ENCODE data around the gene FGF14. TPM values are rescaled to one million over a fixed set of nuclear protein-coding genes. Genes with fewer than 3 reads are reported as not detected.

The FGF14 gene
- polyA plus RNA-seq, 1 donor: 0.23 TPM

- no peak for DNase-seq (ENCODE audit: low read depth)
These were observed 151.4 kb downstream of the FGF14 start for GRCh38 chr13:102250448-102250847.

DNA sequence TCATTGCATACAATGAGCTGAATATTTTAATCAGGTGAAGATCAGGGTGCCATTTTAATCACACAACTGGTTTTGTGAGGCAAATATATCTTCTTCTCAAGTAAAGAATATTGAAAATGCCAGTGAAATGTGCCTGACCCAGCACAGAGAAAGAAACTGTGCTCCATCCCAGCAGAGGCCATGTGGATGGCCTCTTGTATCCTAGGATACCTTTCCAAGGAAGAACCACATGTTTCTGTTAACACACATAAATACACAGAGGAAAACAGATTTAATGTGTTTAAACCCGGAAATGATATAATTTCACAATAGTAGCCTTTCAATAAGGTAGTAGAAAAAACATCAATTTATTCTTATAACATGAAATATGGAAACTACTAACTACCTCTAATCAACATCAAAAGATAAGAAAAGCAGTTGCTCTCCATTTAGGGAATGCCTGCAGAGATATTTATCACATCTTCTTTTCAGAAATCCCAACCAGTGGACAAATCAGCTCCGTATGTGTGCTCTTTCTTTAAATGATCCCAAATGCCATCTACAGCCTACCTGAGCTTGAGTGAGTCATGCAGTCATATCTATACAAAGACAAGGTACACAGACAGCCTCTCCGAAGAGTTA, 157.1 kb downstream of the FGF14 start:
- DNase-seq (ENCODE audit: low read depth): no peak

DNA sequence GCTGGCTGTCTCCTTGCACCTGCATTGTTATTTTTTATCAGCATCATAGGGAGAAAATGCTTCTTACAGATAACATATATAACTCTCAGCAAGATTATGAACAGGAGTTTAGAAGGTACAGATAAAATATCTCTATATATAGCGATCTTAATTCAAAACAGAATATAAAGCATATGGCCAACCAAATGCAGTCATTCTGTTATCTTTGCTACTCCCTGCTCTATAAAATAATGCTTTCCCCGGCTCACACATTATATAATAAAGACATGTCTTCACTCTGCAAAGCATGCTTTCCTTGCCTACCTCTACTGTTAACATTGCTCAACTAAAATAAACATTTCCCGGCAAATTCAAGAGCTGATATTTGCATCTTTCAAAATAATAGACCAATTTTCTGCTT, 161.7 kb downstream of the FGF14 start:
- DNase-seq (ENCODE audit: low read depth): no peak

- DNase-seq (ENCODE audit: low read depth): no peak
These were observed 164.6 kb downstream of the FGF14 start for GRCh38 chr13:102237230-102237629.

DNA sequence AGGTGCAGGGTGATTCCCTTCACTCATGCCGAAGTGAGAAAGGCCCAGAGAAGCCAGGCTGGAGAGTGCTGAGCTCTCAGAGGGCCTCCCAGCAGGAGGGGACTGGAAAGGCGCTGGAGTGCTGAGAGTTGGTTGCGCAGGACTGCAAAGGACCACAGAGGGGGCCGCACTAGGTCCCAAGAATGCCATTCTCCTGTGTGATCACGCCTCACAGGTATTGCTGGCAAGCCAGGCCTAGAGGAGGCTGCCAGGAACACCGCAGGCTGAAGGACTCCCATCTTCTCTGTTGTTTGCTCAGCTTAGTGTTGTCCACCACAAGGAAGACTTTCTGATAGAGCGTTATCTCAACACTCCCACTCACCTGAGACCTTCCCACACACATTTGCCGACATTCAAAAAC, 165.0 kb downstream of the FGF14 start:
- DNase-seq (ENCODE audit: low read depth): no peak

DNA sequence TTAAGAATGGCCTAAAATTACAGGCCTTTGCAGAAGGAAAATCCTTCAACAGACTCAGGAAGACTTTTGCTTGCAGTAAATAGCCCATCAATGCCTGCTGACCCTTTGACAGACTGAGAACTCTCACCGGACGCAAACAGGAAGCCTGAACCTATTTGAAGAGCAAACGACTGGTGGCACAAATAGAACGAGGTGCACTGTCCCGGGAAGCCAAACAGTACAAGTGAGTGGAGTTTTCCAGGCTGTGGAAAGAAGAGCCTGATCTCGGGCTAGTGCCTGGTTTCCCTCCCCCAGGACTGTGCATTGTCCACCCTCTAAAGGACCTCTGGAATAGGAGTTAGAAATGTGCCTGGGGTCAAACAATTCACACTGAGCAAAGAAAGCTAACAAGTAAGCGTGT, 165.5 kb downstream of the FGF14 start:
- no peak for DNase-seq (ENCODE audit: low read depth)

GRCh38 chr13:102235689-102236088, 166.2 kb downstream of the FGF14 start:
- no peak for DNase-seq (ENCODE audit: low read depth)

DNA sequence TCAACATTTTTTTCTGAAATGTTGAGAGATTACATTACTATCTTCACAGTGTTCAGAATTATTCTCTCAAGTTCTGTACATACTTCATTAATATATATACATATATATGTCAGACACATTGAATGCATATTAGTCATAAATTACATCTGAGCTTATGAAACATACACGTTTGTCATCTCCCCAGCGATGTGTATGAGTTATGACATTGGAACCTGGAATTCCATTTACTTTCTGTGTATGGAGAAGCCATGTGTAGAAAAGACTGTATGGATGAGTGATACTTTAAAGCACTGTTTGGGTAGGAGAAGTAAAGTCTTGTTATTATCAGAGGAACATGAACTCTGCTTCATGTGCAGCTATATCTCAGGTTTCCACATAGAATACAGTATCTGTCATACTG, 167.2 kb downstream of the FGF14 start:
- no peak for DNase-seq (ENCODE audit: low read depth)

DNA sequence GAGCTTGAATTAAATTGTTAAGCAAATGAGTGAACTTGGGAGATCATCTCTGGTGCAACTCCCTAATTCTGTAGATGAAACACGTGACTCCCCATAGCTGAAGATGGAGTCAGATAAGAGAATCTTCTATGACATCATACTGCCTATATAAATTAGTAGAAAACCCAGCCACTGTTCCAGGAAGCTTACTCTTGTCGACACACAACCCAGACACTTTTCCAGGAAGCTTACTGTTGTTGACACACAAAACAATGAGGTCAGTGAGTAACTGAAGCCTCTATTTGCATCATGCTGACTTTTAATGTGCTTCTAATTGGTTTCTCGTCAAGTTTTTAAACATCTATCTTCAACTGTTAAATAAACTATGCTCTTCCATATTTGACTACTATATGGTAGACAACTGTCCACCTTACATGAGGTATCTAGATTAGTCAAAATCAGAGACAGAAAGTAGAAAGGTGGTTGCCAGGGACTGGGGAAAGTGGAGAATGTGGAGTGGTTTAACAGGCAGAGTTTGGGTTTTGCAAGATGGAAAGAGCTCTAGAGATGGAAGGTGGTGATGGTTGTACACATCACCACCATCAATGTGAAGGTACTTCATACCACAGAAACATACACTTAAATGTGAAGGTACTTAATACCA, 168.2 kb downstream of the FGF14 start:
- DNase-seq (ENCODE audit: low read depth): no peak

- DNase-seq (ENCODE audit: low read depth): no peak
These were observed 170.4 kb downstream of the FGF14 start for GRCh38 chr13:102231479-102231878.

DNA sequence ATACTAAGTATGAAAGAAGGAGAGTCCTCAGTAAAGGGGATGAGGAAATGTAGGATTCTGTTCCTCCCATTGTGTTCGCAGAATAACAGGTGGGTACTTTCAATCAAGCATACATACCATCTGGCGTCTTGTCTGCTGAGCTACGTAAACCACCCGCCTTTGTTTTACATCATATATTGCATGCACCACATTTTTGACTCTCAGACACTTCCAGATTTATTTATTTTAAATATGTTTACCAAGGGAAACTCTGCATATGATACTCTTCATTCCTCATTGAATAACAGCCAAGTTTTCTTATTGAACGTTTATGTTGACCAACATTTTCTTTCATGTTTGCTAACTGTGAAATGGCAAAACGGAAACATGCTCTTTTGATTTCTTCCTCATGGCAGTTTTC, 174.1 kb downstream of the FGF14 start:
- DNase-seq (ENCODE audit: low read depth): no peak

DNA sequence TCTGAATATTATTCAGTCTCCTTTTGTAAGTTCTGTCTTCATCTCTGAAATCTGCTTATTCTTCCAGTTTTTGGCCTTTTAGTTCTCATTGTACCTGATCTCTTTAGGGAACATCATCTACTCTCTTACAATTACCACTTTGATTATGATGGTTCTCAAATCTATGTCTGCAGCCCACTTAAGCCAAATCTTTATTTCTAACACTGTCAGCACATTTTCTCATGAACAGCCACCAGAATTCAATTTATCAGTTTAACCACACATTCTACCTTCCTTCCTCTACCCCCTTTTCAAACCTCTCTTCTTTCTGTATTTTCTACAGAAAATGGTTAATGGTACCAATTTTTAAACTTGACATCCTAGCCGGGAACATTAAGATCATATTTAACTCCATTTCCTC, 175.3 kb downstream of the FGF14 start:
- no peak for DNase-seq (ENCODE audit: low read depth)

DNA sequence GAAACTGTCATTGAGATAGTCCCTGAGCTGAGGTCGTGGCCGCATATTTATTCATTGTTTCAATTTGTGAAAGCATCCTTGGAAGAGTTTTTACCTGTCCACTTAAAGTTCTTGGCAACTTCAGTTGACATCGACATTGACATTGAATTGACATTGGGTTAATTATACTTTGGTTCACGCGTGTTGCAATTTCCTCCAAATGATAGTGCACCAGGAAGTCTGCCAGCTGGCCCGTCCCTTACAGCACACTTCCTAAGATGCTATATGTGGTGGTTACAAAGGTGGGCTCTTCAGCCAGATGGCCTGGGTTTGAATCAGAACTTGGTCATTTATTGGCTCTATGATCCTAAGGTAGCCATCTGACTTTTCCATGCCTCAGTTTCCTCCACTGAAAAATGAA, 176.0 kb downstream of the FGF14 start:
- DNase-seq (ENCODE audit: low read depth): no peak

DNA sequence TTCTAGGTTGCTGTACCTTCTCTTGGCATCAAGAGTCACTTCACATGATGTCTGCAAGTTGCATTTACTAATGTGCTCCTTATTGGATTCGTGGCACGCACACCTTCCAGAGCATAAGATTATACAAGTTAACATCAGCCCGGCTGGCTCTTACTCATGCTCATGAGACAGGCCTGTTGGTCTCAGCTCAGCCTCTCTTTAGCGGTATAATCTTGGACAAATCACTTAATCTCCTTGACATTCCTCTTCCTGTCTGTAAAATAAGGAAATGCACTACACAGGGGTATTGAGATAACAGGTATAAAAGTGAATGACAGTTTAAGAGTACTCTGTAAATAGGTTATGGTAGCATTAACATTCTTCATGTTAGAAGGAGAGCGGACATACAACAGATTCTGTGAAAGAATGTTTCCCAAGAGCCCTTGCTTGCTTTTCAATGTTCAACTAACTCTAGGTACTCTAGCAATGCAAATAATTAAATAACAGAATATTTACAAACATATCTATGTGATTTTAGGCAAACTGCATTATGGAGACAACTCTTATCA, 181.1 kb downstream of the FGF14 start:
- no peak for DNase-seq (ENCODE audit: low read depth)

DNA sequence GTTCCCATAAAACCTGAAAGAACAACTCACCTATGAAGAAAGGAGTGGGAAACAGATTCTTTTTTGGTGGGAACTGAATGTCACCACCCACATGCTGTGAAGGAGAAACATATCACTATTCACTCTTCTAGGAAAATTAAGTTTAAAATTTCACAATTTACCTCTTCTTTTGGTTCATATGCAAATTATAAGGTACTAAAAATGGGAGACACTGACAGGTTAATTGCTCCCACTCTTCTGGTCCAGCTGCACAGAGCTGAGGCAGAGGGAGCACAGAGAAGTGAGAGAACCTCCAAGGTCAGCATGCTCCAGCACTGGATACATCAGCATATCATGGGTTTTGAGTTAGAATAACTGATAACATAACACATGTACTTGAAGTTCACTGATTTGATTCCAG, 186.9 kb downstream of the FGF14 start:
- DNase-seq (ENCODE audit: low read depth): no peak

DNA sequence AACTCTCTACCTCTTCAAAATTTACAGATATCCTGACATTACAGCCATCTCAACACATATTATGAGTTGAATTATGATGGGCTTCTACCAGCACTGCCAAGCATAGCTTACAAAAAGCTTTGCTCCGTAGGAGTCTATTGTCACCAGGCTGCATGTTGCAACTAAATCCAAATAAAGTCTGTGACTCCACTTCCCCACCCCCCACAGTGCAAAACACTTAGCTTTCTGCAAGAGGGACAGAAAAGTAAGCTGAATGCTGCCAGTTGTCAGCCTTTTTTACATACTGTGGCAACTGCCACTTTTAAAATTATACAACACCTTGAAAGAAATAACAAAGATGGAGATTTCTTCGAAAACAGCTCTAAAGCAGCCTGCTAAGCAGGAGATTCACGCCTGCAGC, 189.1 kb downstream of the FGF14 start:
- DNase-seq (ENCODE audit: low read depth): no peak

GRCh38 chr13:102208347-102208746, 193.5 kb downstream of the FGF14 start:
- DNase-seq (ENCODE audit: low read depth): no peak

DNA sequence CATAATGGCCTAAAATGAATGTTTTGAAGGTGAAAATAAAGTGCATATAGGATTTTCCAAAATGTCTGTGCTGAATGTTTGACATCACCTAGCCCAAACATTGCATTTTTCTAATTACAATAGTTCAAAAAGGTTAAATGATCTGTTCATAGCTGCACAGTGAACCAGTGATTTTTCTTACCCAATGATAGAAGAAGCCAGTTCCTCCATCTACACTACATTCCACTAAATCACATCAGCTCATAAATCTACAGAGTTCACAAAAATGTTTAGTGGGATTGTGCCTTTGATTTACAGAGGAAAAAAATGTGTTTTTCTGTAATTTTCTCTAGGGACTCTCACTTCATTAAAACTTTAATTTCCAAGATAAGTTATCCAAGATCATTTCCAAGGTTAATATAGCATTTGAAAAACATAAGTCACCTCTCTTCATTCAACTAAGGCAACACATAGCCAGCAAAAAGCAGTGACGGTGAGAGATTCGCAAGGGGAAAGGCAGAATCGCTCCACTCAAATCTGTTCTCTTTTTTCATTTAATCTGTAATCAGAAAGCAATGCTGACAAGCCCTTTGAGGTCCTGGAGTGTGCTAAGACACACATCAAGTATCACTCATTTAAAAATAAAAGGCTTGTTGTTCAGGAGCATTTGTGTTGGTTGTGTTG, 194.0 kb downstream of the FGF14 start:
- no peak for DNase-seq (ENCODE audit: low read depth)

- DNase-seq (ENCODE audit: low read depth): no peak
These were observed 198.1 kb downstream of the FGF14 start for GRCh38 chr13:102203718-102204117.

DNA sequence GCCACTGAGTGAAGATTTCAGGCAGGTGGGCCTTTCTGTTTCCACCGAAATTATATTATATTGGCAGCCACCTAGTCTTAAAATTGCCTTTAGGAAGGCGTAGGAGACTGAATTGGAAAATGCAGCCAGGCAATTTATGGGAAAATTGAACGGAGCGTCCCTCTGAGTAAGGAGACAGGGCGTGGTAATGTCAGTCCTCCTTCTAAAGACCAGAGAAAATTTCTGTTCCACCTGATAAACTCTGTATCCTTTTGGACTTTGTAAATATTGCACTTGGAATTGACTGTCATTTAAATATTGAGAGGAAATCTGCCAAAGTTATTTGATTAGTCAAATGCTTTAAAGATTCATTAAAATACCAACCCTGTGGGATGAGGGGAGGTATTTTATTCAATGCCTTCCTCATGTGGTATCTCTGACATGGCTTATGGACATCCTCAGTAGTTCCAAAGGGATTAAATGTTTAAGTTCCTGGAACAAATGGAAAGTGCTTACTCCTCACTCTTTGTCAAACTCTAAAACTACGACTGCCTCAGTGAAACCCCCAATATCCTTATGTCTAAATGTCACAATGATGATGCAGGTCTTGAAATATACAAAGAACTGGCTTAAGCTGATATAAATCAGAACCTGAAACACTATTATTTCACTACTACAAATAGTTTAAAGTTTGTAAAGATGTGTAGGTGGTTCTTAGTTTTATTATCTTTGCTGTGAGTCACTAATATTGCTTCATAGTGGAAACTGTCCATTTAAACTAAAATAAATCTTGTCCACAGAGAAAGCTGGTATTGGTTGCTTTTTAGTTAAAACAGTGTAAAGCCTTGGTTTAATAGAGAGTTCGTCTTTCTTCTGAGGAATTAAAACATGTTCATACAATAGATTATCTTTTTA, 203.2 kb downstream of the FGF14 start:
- no peak for DNase-seq (ENCODE audit: low read depth)

DNA sequence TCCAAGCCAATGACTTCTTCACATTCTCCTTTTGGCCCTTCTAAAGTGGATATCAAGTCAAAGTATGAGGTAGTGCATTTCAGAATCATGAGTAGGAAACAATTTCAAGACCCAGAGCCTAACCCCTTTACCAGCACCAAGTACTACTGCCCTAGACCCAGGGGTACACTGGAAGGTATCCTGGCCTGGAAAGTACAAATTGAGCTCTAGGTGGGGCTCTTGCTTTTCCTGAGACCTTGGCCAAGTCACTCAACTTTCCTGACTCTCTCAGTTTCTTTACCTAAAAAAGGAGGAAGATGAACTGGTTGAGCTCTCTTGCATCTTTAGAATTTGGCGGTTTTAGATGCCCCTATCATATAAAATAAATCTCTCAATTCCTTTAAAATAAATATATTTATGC, 204.7 kb downstream of the FGF14 start:
- DNase-seq (ENCODE audit: low read depth): no peak
